Measurements from ENCODE around the gene DDX1. TPM values are rescaled to one million over a fixed set of nuclear protein-coding genes. Genes with fewer than 3 reads are reported as not detected.

The DDX1 gene
- total and polyA plus RNA-seq, 9 of the 15 experiments (the other 6 are each of a cell fraction or from before 2014, with no cell fraction given), result 116 to 277 (median 232) TPM

DNA sequence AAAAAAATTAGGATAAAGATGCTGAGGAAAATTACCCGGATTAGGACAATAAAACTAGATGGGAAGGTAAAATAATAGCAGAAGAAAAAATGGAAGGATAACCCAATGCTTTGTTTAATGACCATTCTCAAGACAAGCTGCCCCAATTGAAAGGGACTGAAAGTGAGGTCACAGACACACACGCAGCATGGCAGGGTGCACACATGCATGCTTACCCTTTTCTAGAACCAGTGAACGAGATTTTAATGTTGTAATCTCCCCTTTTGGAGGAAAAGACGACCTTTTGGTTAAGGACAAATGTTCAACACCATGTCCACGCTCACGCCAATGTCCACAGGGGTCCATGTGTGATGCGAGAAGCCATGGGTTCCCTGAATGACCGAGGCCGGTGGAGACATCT, 70.9 kb downstream of the DDX1 start:
- no TSS peak for BruUV-seq (replicated peaks)

DNA sequence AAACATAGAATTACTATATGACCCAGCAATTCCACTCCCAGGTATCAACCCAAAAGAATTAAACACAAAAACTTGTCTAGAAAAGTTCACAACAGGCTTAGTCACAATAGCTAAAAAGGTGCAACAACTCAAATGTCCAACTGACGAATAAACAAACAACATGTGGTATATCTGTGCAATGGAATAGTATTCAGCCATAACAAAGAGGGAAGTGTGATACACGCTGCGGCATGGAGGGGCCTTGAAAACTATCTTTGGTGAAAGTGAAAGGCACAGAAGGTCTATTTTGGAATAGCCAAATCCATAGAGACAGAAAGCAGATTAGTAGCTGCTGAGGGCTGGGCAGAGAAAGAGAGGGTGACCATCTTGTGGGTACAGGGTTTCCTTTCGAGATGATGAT, 72.1 kb downstream of the DDX1 start:
- FAIRE-seq (no peak), ATAC-seq (no peak), DNase-seq (ENCODE audit: extremely low read depth in 1 of 4, low spot score in 3 of 4) (no peak)
- H3K9me3 ChIP-seq (replicated peaks; ENCODE audit: control insufficient read depth, insufficient read depth, low read depth, low read length), result no peaks in the 10 kb centered on the region
- H3K27me3 ChIP-seq (ENCODE audit: control insufficient read depth in 2 of 2, insufficient read depth in 2 of 2, low read length in 2 of 2), result peaks cover 38 to 63% of the 10 kb centered on the region in 2 experiments; a peak in 4 of 5 replicates
- WGBS (ENCODE audit: insufficient coverage, low coverage, missing lambda C conversion rate), result 1% methylated on average over 4 of the region's 4 CpGs
- no peaks in the 10 kb centered on the region for H3K9me1 ChIP-seq (ENCODE audit: control insufficient read depth, insufficient read depth, low read length)
- TF ChIP-seq ZNF778 (CRISPR knock-in tag; IDR thresholded peaks at IDR 0.05) (no peak), ZNF146 (CRISPR knock-in tag; IDR thresholded peaks at IDR 0.05; ENCODE audit: unreplicated experiment) (peak; percentile 57)
- intact Hi-C loops (cut with micrococcal nuclease) (no loop called here), in situ Hi-C loops (cut with MboI) (no loop called here)
- H3K79me2 ChIP-seq (ENCODE audit: control insufficient read depth, insufficient read depth, low read length), result no peaks in the 10 kb centered on the region
- H2AFZ ChIP-seq (ENCODE audit: low read depth, low read length), result no peak overlapping the region
- ChIA-PET POLR2A (interaction anchor here (0.9 kb wide), 1 partner anchor 11 kb away, joined by 3 read pairs; no protein-coding TSS in a partner anchor), CTCF (ENCODE audit: low intra/inter-chr PET ratio) (no interaction called here)
- no peak overlapping the region for H3K27ac ChIP-seq (ENCODE audit: extremely low read depth, low read depth, low read length)
- no peaks in the 10 kb centered on the region for H3K36me3 ChIP-seq (ENCODE audit: control insufficient read depth, insufficient read depth, low read length)
- H3K4me3 ChIP-seq, result no peak overlapping the region
- H3K4me1 ChIP-seq (replicated peaks in 1 of 2; ENCODE audit: control insufficient read depth in 2 of 2, insufficient read depth in 2 of 2, low read length in 2 of 2), result peaks cover 0 to 3% of the 10 kb centered on the region in 2 experiments; a peak in 1 of 5 replicates
- no peak overlapping the region for H3K9ac ChIP-seq (ENCODE audit: insufficient read depth in 1 of 2, low read depth in 2 of 2, low read length in 2 of 2)
- H3K4me2 ChIP-seq (ENCODE audit: insufficient read depth, low read length), result no peak overlapping the region
- no peaks in the 10 kb centered on the region for H4K20me1 ChIP-seq (replicated peaks; ENCODE audit: control insufficient read depth, insufficient read depth, low read length)
- BruUV-seq (replicated peaks), result no TSS peak

More for the DNA sequence above, 70.9 kb downstream of the DDX1 start:
- Histone ChIP-seq H3K4me3 (no peak overlapping the region), H3K27me3 (ENCODE audit: control insufficient read depth in 2 of 2, insufficient read depth in 2 of 2, low read length in 2 of 2) (peaks cover 41 to 67% of the 10 kb centered on the region in 2 experiments; a peak in 4 of 5 replicates), H4K20me1 (replicated peaks; ENCODE audit: control insufficient read depth, insufficient read depth, low read length) (0 out of 2 replicates have a peak, but pooled peaks cover 4% of the 10 kb centered on the region), H2AFZ (ENCODE audit: low read depth, low read length) (no peak overlapping the region), H3K36me3 (ENCODE audit: control insufficient read depth, insufficient read depth, low read length) (no peaks in the 10 kb centered on the region), H3K27ac (ENCODE audit: extremely low read depth, low read depth, low read length) (no peak overlapping the region), H3K4me1 (replicated peaks in 1 of 2; ENCODE audit: control insufficient read depth in 2 of 2, insufficient read depth in 2 of 2, low read length in 2 of 2) (peaks cover 0 to 3% of the 10 kb centered on the region in 2 experiments; a peak in 1 of 5 replicates), H3K9me3 (replicated peaks; ENCODE audit: control insufficient read depth, insufficient read depth, low read depth, low read length) (no peaks in the 10 kb centered on the region), H3K79me2 (ENCODE audit: control insufficient read depth, insufficient read depth, low read length) (no peaks in the 10 kb centered on the region), H3K4me2 (ENCODE audit: insufficient read depth, low read length) (no peak overlapping the region), H3K9me1 (ENCODE audit: control insufficient read depth, insufficient read depth, low read length) (no peaks in the 10 kb centered on the region), H3K9ac (ENCODE audit: insufficient read depth in 1 of 2, low read depth in 2 of 2, low read length in 2 of 2) (no peak overlapping the region)
- no peak for DNase-seq (ENCODE audit: extremely low read depth in 1 of 4, low spot score in 3 of 4)
- TF ChIP-seq BRD4 (IDR thresholded peaks at IDR 0.05), result no peak
- TF ChIP-seq, protein P1, sequence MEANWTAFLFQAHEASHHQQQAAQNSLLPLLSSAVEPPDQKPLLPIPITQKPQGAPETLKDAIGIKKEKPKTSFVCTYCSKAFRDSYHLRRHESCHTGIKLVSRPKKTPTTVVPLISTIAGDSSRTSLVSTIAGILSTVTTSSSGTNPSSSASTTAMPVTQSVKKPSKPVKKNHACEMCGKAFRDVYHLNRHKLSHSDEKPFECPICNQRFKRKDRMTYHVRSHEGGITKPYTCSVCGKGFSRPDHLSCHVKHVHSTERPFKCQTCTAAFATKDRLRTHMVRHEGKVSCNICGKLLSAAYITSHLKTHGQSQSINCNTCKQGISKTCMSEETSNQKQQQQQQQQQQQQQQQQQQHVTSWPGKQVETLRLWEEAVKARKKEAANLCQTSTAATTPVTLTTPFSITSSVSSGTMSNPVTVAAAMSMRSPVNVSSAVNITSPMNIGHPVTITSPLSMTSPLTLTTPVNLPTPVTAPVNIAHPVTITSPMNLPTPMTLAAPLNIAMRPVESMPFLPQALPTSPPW (CRISPR knock-in tag; IDR thresholded peaks at IDR 0.05), result no peak
- no peak for TF ChIP-seq ZSCAN32 (CRISPR knock-in tag; IDR thresholded peaks at IDR 0.05)
- TF ChIP-seq THRAP3 (IDR thresholded peaks at IDR 0.05; ENCODE audit: borderline replicate concordance), result no peak
- TF ChIP-seq MYBL2 (IDR thresholded peaks at IDR 0.05; ENCODE audit: low read depth), result no peak
- TF ChIP-seq MYBL2 (CRISPR knock-in tag; IDR thresholded peaks at IDR 0.05; ENCODE audit: borderline replicate concordance), result no peak
- TF ChIP-seq GTF2A2 (tag; IDR thresholded peaks at IDR 0.05), result no peak
- ChIA-PET POLR2A (interaction anchor here (1.0 kb wide), 1 partner anchor 19 kb away, joined by 3 read pairs; no protein-coding TSS in a partner anchor), CTCF (ENCODE audit: low intra/inter-chr PET ratio) (no interaction called here)
- WGBS (ENCODE audit: insufficient coverage, low coverage, missing lambda C conversion rate), result 1% methylated on average over 9 of the region's 9 CpGs
- intact Hi-C loops (cut with micrococcal nuclease), result no loop called here
- ATAC-seq, result no peak
- in situ Hi-C loops (cut with MboI), result no loop called here
- no peak for FAIRE-seq

All from K562 (cell line).